Measurements from ENCODE around the gene DDR1.
"Not testable (repeated sequence)": the region's sequence is repeated elsewhere in the genome, so short reads cannot be mapped to it uniquely, and the experiment has no call there.

DDR1 gene

DNA sequence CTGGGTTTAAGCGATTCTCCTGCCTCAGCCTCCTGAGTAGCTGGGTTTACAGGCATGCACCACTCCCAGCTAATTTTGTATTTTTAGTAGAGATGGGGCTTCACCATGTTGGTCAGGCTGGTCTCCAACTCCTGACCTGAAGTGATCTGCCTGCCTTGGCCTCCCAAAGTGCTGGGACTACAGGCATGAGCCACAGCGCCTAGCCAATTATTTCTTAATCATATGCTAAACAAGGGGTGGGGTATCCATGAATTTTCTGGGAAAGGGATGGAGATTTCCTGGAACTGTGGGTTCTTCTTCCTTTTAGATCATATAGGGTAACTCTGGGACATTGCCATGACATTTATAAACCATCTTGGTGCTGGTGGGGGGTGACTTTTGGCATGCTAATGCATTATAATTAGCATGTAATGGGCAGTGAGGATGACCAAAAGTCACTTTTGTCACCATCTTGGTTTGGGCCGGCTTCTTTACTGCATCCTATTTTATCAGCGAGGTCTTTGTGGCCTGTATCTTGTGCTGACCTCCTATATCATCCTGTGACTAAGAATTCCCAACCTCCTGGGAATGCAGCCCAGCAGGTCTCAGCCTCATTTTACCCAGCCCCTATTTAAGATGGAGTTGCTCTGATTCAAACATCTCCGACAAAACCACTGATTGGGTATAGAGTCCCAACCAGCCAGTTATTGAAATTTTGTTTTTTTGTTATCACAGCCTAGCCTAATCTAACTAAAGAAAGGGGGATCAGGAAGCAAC, 29.9 kb upstream of the DDR1 start:
- DNase-seq (ENCODE audit: low spot score) = no peak

DNA sequence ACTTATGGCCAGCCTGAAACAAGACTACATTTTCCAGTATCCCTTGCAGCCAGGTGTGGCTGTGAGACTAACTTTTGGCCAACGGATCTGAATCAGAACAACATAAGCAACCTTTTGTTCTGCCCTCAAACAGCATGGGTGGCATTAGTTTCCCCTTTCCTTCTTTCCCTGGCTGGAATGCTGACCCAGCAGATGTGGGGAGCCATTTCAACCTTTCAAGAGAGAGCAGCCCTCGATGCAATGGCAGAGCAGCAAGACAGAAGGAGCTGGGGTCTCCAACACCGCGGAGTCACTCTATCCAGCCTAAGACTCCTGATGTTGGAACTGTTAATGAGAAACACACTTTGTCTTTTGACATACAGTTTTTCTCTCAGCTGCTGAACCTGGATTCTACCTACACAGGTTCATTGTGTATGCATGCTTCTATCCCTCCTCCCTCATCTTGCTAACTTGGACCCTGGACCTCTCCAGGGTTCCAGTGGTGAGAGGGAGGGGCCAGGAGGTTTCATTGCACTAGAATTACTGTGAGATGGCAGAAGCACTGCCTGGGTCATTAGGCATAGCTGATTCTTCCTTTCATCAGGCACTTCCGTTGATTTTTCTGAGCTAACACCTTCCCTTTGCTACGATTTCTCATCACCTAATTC, 28.8 kb upstream of the DDR1 start:
- no peak for DNase-seq (ENCODE audit: low spot score)

DNA sequence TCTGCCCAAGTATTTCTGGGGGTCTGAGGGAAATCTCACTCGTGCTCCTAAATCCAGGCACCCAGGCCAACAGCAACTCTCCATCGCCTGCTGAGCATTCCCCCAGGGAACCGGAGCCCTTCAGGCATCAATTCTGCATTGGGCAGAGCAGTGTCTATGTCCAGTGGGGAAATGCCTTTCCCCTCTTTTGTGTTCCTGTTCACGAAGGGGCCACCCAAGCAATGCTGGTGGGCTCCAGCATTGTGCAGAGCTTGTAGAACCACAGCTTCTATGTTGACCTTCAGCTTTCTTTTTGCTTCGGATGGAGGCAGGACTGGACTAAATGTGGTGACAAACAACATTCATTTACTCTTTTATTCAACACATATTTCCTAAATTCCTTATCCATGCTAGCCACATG, 27.2 kb upstream of the DDR1 start:
- DNase-seq (ENCODE audit: low spot score) = no peak

DNA sequence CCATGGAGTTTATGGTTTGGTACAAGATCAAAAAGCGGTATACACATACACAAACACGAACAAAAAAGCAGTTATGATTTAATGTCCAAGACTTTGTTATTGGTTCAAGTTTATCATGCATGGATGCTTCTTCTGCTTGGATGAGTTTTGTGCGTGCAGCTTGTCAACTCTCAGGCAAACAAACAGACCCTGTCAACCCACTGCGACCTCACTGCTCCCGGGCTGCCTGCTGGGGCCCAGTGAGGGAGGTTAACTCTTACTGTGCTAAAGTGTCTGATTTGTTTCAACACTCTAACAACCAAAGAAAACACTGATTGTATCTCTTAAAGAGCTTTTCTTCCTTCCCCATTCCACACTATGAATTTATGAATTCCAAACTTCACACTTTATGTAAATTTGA, 26.8 kb upstream of the DDR1 start:
- DNase-seq (ENCODE audit: low spot score) = no peak

DNA sequence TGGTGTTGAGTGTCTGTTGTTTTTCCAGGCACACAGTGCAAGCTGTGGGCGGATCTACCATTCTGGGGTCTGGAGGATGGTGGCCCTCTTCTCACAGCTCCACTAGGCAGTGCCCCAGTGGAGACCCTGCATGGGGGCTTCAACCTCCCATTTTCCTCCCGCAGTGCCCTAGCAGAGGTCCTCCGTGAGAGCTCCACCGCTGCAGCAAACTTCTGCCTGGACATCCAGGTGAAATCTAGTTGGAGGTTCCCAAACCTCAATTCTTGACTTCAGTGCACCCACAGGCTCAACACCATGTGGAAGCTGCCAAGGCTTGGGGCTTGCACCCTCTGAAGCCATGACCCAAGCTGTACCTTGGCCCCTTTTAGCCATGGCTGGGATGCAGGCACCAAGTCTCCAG, 24.6 kb upstream of the DDR1 start:
- not testable (repeated sequence) for DNase-seq (ENCODE audit: low spot score)

DNA sequence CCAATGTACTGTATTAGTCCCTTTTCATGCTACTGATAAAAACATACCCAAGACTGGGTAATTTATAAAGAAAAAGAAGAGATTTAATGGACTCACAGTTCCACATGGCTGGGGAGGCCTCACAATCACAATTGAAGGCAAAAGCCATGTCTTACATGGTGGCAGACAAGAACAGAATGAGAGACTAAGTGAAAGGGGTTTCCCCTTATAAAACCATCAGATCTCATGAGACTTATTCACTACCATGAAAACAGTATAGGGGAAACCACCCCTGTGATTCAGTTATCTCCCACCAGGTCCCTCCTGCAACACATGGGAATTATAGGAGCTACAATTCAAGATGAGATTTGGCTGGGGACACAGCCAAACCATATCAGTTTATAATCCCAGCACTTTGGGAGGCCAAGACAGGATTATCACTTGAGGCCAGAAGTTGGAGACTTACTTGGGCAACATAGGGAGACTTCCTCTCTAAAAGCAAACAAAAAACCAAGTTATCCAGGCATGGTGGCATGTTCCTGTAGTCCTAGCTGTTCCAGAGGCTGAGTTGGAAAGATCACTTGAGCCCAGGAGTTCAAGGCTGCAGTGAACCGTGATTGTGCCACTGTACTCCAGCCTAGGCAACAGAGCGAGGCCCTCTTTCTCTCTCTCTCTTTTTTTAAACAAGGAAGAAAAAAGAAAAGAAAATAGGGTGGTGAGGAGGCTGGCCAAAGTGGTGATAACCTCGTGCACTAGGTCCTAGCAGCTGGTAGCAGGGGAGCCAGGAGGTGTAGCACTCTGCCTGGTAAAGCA, 22.9 kb upstream of the DDR1 start:
- no peak for DNase-seq (ENCODE audit: low spot score)

DNA sequence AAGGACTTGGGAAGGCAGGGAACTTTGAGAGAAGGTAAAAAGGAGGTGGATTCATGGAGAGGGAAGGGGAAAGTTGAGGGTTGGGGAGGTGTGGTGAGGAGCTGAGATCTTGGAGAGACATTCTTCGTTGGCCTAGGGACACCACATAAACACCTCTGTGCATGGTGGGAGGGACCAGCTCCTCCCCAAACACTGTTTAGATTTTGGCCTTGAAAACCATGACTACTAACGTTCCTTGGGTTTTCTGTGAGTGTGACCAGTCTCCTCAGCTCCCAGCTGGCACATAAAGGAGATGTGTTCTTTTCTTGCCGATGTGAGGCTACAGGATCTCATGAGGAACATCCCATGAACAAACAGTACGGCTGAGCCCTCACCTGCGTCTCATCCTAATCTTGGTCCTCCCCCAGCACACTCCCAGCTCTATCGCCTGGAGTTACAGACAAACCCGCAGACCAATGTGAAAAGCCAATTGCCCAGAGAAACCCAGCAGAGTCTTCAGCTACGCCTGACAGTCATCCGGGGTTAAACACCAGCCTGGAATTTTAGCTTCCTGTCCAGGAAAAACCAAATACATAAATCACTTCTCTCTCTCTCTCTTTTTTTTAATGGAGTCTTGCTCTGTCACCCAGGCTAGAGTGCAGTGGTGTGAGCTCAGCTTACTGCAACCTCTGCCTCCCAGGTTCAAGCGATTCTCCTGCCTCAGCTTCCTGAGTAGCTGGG, 22.0 kb upstream of the DDR1 start:
- peak; percentile 39 for DNase-seq (ENCODE audit: low spot score)

DNA sequence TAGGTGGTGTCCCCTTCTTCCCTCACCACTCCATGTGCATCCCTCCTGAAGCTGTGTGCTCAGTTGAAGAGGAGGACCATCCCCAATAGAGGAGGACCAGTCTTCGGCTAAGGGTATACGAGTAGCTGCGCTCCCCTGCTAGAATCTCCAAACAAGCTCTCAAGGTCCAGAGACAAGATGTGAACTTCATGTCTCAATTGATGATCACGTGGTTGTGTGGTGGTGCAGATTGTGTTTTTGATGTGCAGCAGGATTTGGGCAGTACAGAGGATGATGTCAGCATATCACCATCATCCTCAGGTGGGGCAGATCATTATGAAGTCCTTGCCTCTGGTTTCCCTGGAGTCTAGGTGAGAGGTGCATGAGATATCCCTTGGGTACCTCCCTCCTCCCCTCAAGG, 20.0 kb upstream of the DDR1 start:
- no peak for DNase-seq (ENCODE audit: low spot score)

DNA sequence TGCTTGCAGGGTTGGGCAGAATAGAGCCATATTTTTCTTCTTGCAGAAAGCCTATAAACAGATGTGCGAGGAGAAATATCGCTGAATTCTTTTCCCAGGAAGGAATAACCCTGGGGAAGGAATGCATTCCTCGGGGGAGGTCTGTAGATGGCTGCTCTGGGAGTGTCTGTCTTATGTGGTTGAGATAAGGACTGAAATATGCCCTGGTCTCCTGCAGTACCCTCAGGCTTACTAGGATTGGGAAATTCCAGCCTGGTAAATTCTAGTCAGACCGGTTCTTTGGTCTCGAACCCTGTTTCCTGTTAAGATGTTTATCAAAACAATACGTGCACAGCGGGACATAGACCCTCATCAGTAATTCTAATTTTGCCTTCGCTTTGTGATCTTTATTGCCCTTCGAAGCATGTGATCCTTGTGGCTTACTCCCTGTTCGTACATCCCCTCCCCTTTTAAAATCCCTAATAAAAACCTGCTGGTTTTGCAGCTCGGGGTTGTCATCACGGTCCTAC, 15.0 kb upstream of the DDR1 start:
- DNase-seq (ENCODE audit: low spot score) = not testable (repeated sequence)

DNA sequence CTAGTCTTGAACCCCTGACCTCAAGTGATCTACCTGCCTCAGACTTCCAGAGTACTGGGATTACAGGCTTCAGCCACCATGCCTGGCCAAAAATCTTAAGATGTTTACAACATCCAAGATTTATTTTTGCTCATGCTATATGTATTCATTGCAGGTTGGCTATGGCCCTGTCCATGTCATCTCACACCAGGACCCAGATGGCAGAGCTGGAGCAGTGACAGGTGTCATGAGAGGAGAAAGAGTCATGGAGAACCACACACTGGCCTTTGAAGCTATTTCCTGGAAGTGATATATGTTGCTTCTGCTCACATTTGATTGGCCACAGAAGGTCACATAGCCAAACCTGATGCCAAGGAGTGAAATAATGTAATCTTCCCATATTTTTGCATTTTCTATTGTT, 13.8 kb upstream of the DDR1 start:
- DNase-seq (ENCODE audit: low spot score) = no peak

DNA sequence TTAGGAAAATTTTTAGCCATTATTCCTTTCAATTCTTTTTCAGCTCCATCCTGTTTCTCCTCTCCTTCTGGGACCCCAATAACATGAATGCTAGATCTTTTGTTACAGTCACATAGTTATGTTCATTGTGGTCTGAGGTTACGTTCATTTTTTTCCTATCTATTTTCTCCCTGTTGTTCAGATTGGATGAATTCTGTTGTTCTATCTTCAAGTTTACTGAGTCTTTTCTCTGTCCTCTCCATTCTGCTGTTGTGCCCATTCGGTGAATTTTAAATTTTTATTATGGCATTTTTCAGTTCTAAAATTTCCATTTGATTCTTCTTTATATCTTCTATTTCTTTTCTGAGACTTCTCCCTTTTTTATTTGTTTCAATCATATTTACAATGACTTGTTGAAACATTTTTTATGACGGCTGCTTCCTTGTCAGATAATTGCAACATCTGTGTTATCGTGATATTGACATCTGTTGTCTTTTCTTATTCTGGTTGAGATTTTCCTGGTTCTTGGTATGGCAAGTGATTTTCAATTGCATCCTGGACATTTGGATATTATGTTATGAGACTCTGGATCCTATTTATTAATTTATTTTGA, 12.6 kb upstream of the DDR1 start:
- no peak for DNase-seq (ENCODE audit: low spot score)

DNA sequence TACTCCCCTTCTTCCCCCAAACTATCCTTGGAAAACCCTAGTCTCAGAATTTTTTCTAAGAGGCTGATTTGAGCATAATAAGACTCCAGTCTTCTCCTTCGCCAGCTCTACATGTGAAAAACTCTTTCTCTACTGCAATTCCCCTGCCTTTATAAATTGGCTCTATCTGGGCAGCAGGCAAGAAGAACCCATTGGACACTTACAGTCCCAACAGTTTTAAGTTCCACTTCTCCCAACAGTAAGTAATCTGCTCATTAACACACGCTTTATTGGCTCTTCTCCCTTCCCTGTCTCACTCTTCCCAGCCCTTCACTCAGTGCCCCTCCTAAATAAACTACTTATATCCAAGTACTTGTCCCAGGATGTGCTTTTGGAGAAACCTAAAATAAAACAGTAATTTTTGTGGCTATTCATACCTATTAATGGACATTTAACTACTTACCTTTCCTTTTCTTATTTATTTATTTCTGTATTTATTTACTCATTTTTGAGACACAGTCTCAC, 11.1 kb upstream of the DDR1 start:
- no peak for DNase-seq (ENCODE audit: low spot score)

DNA sequence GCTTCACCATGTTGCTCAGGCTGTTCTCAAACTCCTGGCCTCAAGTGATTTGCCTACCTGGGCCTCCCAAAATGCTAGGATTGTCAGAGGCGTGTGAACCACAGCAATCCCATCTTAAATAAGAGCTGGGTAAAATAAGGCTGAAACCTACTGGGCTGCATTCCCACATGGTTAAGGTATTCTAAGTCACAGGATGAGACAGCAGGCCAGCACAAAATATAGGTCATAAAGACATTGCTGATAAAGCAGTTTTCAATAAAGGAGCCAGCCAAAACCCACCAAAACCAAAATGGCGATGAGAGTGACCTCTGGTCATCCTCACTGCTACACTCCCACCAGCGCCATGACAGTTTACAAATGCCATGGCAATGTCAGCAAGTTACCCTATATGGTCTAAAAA, 10.5 kb upstream of the DDR1 start:
- not testable (repeated sequence) for DNase-seq (ENCODE audit: low spot score)

DNA sequence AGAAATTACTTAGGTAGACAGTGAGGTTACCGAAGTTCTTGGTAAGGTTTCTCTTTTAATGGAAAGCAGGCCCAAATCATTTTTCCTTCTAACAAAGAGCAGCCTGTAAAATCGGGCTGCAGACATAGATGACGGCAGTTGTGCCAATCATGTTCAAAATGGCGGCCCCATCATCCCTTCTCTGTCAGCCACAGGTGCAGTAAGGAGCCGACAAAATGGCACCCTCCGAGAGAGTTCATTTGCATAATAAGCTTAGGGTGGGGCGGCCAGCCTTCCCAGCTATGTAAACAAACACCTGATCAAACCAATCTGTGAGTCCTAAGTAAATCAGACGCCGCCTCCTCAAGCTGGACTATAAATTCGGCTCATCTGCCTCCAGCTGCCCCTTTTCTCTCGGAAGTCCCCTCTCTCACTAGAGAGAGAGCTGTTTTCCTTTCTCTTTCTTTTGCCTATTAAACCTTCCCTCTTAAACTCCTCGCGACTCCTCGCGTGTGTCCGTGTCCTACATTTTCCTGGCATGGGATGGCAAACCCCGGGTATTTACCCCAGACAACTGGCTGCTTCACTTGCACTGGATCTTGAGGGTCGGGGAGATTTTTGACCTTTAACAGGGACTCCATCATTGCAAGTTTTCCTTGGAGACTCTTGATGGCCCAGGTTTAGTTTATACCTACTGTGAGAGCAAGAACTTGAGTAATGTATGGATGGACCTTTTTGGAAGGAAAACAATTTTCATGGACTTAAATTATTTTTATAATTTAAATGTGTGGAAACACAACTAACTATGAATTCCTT, 8.9 kb upstream of the DDR1 start:
- no peak for DNase-seq (ENCODE audit: low spot score)

DNA sequence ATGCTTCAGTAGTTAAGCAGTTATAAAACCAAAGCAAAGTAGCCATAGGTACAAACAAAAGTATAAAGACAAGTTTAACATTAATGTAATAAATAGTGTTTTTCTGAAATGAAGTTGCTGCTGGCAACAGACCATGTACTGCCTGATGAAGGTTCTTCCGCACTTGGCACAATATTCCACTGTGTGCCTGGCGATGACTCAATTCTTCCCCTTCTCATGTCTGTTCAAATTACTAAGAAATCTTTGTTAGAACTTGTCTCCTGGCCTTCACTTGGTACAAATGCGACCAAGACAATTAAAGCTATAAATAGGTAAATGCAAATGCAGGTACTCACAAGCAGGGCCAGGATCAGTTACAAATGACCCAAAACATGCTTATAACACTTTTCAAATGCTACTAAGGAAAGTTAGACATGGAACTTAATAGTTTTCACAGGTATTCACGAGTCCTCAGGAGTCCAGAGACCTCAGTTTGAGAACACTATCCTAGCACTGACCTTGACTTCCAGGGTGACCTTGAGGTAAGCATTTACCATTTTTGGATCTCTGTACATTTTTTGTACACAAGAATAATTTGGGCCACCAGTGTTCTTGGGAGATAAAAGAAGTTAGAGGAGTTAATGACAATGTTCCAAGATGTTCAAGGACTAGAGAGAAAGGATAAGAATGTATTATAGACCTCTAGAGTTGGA, 8.1 kb upstream of the DDR1 start:
- peak; percentile 49 for DNase-seq (ENCODE audit: low spot score)

DNA sequence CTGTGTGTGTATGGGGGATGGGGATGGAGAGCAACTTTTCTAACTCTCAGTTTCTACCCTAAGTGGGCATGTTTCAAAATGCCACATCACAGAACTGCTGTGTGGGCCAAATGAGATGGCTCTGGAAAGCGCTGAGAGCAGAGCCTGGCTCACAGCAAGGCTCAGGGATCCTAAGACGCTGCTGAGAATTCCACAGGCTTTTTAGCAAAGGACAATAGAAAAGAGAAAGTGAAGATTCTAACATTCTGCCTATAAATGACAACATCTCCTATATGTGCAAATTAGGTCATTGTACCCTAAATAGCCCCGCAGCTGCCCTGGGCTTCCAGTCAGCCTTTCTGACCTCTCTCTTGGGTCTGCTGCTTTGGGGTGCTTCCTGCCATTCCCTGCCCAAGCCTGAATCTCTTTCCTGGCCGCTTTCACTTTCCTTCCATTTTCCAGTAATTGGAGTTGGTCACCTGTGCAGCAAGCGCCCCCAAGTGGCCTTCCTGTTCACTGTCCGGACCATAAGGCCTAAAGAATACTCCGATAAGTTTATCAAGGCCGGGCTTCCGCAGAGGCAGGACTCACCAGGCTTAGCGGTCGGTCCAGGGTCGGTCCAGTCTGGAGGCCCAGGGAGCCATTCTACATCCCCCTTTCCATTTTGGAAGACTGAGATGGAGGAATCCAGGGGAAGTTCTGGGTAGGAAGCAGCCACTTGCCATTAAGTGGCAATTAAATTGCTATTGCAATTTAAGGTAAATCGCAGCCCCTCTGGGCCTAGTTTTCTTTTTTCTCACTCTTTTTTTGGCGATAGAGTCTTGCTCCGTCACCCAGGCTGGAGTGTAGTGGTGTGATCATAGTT, 6.7 kb upstream of the DDR1 start:
- peak; percentile 89 for DNase-seq (ENCODE audit: low spot score)

DNA sequence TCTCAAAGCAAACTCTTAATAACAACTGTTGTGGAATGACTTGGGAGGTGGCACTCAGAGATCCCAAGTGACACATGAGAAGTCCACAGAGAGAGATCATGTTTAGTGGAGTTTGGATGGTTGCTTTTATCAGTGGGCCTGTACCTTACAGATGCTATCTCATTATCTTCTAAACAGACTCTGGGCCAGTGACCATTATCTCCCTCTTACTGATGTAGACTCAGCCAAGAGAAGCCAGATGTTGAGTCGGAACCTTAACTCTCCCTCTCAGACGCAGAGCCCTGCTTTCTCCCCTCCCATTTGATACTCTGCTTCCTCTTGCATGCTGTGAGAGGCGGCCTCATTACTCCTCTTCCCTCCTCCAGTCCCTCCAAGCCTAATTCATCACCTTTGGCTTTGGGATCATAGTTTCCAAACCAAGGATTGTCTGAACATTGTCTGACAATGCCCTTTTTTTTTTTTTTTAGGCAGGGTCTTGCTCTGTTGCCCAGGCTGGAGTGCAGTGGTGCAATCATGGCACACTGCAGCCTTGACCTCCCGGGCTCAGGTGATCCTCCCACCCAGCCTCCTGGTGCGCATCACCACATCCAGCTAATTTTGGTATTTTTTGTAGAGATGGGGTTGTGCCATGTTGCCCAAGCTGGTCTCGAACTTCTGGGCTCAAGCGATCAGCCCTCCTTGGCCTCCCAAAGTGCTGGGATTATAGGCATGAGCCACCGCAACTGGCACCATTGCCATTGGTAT, 4.5 kb upstream of the DDR1 start:
- no peak for DNase-seq (ENCODE audit: low spot score)

DNA sequence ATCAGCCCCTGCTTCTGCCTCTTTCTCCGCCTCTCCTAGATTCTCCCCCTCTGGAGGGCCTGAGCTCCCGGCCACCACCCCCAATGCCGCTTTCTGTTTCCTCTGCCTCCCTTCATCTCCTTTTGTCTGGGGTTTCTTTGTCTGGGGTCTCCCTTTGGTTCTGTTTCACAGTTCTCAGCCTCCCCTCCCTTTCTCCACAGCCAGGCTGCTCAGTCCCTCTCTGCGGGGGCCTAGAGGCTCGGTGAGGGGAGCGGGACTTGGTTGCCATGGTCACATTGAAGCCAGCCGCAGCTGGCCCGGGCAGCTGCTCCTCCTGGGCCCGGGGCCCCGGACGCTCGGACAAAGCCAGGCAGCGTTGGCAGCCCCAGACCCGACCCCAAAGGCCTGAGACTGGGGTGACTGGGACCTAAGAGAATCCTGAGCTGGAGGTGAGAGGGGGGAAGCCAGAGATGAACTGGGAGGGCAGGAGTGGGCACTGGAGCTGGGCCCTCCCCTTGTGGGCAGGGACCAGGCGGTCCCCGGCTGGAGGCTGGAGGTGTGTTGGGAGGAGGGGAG, 3.5 kb upstream of the DDR1 start:
- DNase-seq (ENCODE audit: low spot score) = no peak
